Esophagus muscularis mucosa (tissue), 4 donors: ENCODE measurements around the gene PSD4.

ENCODE experiments used
- EP300 ChIP-seq: sonication (generic); formaldehyde crosslinking; IDR thresholded peaks from one replicate; pipeline ENCODE4 v1.6.1; 2017; ENCODE audit warnings: antibody characterized with exemption
- POLR2A ChIP-seq: fragments of 450-650 bp; IDR thresholded peaks from one replicate; pipeline ENCODE4 v1.6.1; 2017; ENCODE audit warnings: antibody characterized with exemption, moderate library complexity, mild to moderate bottlenecking, low read depth
- TF ChIP-seq, protein P1 (sequence below), 3 experiments: fragments of 200-600 bp in 2 of 3; fragments of 450-650 bp in 1 of 3; sonication (generic) in 2 of 3; IDR thresholded peaks; one replicate each; pipeline ENCODE4 v1.5.1; 2017 to 2019; ENCODE audit warnings: antibody characterized with exemption in 3 of 3, mild to moderate bottlenecking in 2 of 3, moderate library complexity in 1 of 3

GRCh38 chr2:113127646-113128570 lies 45.9 kb upstream of the PSD4 start:
- TF ChIP-seq EP300 (no peak), POLR2A (no peak)
- TF ChIP-seq, protein P1, sequence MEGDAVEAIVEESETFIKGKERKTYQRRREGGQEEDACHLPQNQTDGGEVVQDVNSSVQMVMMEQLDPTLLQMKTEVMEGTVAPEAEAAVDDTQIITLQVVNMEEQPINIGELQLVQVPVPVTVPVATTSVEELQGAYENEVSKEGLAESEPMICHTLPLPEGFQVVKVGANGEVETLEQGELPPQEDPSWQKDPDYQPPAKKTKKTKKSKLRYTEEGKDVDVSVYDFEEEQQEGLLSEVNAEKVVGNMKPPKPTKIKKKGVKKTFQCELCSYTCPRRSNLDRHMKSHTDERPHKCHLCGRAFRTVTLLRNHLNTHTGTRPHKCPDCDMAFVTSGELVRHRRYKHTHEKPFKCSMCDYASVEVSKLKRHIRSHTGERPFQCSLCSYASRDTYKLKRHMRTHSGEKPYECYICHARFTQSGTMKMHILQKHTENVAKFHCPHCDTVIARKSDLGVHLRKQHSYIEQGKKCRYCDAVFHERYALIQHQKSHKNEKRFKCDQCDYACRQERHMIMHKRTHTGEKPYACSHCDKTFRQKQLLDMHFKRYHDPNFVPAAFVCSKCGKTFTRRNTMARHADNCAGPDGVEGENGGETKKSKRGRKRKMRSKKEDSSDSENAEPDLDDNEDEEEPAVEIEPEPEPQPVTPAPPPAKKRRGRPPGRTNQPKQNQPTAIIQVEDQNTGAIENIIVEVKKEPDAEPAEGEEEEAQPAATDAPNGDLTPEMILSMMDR (IDR thresholded peaks at IDR 0.05): no peak
